Activated naive CD4-positive, alpha-beta T cell treated with anti-CD3 and anti-CD28 coated beads for 36 hours (primary cell): ENCODE data around the gene RAB11FIP3. TPM values are rescaled to one million over a fixed set of nuclear protein-coding genes. Genes with fewer than 3 reads are reported as not detected.
"Not testable (repeated sequence)": the region's sequence is repeated elsewhere in the genome, so short reads cannot be mapped to it uniquely, and the experiment has no call there.

Source experiments
- CTCF ChIA-PET: fragments of 350-600 bp; sonication (Branson Sonifier 250); formaldehyde crosslinking; loops from one replicate; lab custom pipeline; 2021; ENCODE audit warnings: antibody characterized with exemption; lab: Charles Lee
- DNase-seq: peaks from one replicate; pipeline ENCODE4 v3.0.0-alpha.2; 2020
- H3K27ac Mint-ChIP-seq: one replicate; pipeline ENCODE4 v1.8.0; 2021; ENCODE audit warnings: mild to moderate bottlenecking, mixed read lengths
- H3K27me3 Mint-ChIP-seq: one replicate; pipeline ENCODE4 v1.8.0; 2021; ENCODE audit warnings: low read depth, mixed read lengths
- H3K36me3 Mint-ChIP-seq: one replicate; pipeline ENCODE4 v1.8.0; 2021; ENCODE audit warnings: low read depth, mixed read lengths
- H3K4me1 Mint-ChIP-seq: one replicate; pipeline ENCODE4 v1.8.0; 2021; ENCODE audit warnings: low read depth, mixed read lengths
- H3K4me3 Mint-ChIP-seq: one replicate; pipeline ENCODE4 v1.8.0; 2021; ENCODE audit warnings: mild to moderate bottlenecking, moderate library complexity, mixed read lengths
- H3K9me3 Mint-ChIP-seq: one replicate; pipeline ENCODE4 v1.8.0; 2021; ENCODE audit warnings: mixed read lengths
- intact Hi-C: fragments of 100-400 bp; cut with micrococcal nuclease; formaldehyde crosslinking; loops from one replicate; pipeline ENCODE4 v1.15.1; 2023
- total RNA-seq, 2 experiments: library from RNA; stranded (reverse); gene quantifications; one replicate each; pipeline ENCODE4 v1.2.3, GENCODE V29; 2021

RAB11FIP3 gene
- total RNA-seq: 10 to 100 TPM; 15.8 to 18.2 TPM

- Mint-ChIP-seq H3K27ac (peak within 1 kb of the TSS; percentile 24), H3K36me3 (peaks cover 4% of the 10 kb centered on the region)
- intact Hi-C loops: loop anchor here (1.0 kb wide), 2 partner anchors 24 to 102 kb away; partner anchors contain the start of genes CAPN15 and DECR2
These were observed at the start of gene RAB11FIP3 for GRCh38 chr16:425082-425718. Gene RAB11FIP3 (plus strand): TSS chr16:425649. CDS start chr16:426007, 358 bp downstream.

GRCh38 chr16:375927-376816, 49.3 kb upstream of the RAB11FIP3 start:
- no peaks in the 10 kb centered on the region for H3K36me3 Mint-ChIP-seq
- H3K27me3 Mint-ChIP-seq: no peaks in the 10 kb centered on the region
- no peak overlapping the region for H3K27ac Mint-ChIP-seq
- DNase-seq: no peak
- peaks cover 15% of the 10 kb centered on the region for H3K4me1 Mint-ChIP-seq
- CTCF ChIA-PET: no interaction called here
- intact Hi-C loops: no loop called here
- no peaks in the 10 kb centered on the region for H3K9me3 Mint-ChIP-seq
- H3K4me3 Mint-ChIP-seq: no peak overlapping the region

More at GRCh38 chr16:425082-425718, at the start of gene RAB11FIP3:
- Mint-ChIP-seq H3K4me1 (peaks cover 26% of the 10 kb centered on the region), H3K4me3 (peak within 1 kb of the TSS; percentile 81), H3K9me3 (no peaks in the 10 kb centered on the region), H3K27me3 (peaks cover 2% of the 10 kb centered on the region)
- DNase-seq: peak; percentile 78
- CTCF ChIA-PET: interaction anchor here (1.2 kb wide), 1 partner anchor 11 kb away, joined by 4 read pairs; no protein-coding TSS in a partner anchor

GRCh38 chr16:376817-377418, 48.5 kb upstream of the RAB11FIP3 start:
- Mint-ChIP-seq H3K4me1 (peaks cover 14% of the 10 kb centered on the region), H3K27me3 (no peaks in the 10 kb centered on the region), H3K9me3 (no peaks in the 10 kb centered on the region), H3K4me3 (no peak overlapping the region), H3K36me3 (no peaks in the 10 kb centered on the region), H3K27ac (no peak overlapping the region)
- CTCF ChIA-PET: no interaction called here
- intact Hi-C loops: no loop called here
- no peak for DNase-seq

- no peaks in the 10 kb centered on the region for H3K27me3 Mint-ChIP-seq
- no peak for DNase-seq
- no peak overlapping the region for H3K4me3 Mint-ChIP-seq
- no peak overlapping the region for H3K27ac Mint-ChIP-seq
- H3K36me3 Mint-ChIP-seq: no peaks in the 10 kb centered on the region
- peaks cover 16% of the 10 kb centered on the region for H3K4me1 Mint-ChIP-seq
- intact Hi-C loops: no loop called here
- CTCF ChIA-PET: no interaction called here
- no peaks in the 10 kb centered on the region for H3K9me3 Mint-ChIP-seq
These were observed 48.0 kb upstream of the RAB11FIP3 start for GRCh38 chr16:377419-377951.

- CTCF ChIA-PET, H3K36me3 Mint-ChIP-seq, H3K9me3 Mint-ChIP-seq, DNase-seq, H3K27ac Mint-ChIP-seq, H3K27me3 Mint-ChIP-seq, intact Hi-C loops, H3K4me3 Mint-ChIP-seq: not testable (repeated sequence)
- H3K4me1 Mint-ChIP-seq: peaks cover 21% of the 10 kb centered on the region
These were observed 47.2 kb upstream of the RAB11FIP3 start for GRCh38 chr16:378113-378820.

- Mint-ChIP-seq H3K36me3 (no peaks in the 10 kb centered on the region), H3K27me3 (no peaks in the 10 kb centered on the region), H3K9me3 (no peaks in the 10 kb centered on the region), H3K27ac (no peak overlapping the region), H3K4me3 (peak overlapping the region; percentile 15), H3K4me1 (peaks cover 25% of the 10 kb centered on the region)
- CTCF ChIA-PET: no interaction called here
- DNase-seq: no peak
- intact Hi-C loops: no loop called here
These were observed 46.6 kb upstream of the RAB11FIP3 start for GRCh38 chr16:378821-379182.

GRCh38 chr16:379183-379960, 46.1 kb upstream of the RAB11FIP3 start:
- peaks cover 25% of the 10 kb centered on the region for H3K4me1 Mint-ChIP-seq
- no peak for DNase-seq
- H3K36me3 Mint-ChIP-seq: no peaks in the 10 kb centered on the region
- CTCF ChIA-PET: interaction anchor here (0.7 to 2.0 kb wide), 3 partner anchors 9 to 108 kb away, joined by 3 to 5 read pairs (median 4); partner anchors contain the start of gene MRPL28
- no peaks in the 10 kb centered on the region for H3K9me3 Mint-ChIP-seq
- intact Hi-C loops: no loop called here
- H3K27me3 Mint-ChIP-seq: no peaks in the 10 kb centered on the region
- peak overlapping the region; percentile 73 for H3K27ac Mint-ChIP-seq
- H3K4me3 Mint-ChIP-seq: peak overlapping the region; percentile 69

- Mint-ChIP-seq H3K27me3 (no peaks in the 10 kb centered on the region), H3K36me3 (no peaks in the 10 kb centered on the region), H3K27ac (peak overlapping the region; percentile 73), H3K4me3 (peak overlapping the region; percentile 69), H3K9me3 (no peaks in the 10 kb centered on the region), H3K4me1 (peaks cover 25% of the 10 kb centered on the region)
- CTCF ChIA-PET: interaction anchor here (0.7 to 2.0 kb wide), 3 partner anchors 9 to 108 kb away, joined by 3 to 5 read pairs (median 4); partner anchors contain the start of gene MRPL28
- intact Hi-C loops: loop anchor here (1.0 to 5.0 kb wide), 2 partner anchors 10 to 207 kb away; partner anchors contain the start of gene MRPL28
- no peak for DNase-seq
These were observed 45.3 kb upstream of the RAB11FIP3 start for GRCh38 chr16:379961-380761.

- H3K9me3 Mint-ChIP-seq: no peaks in the 10 kb centered on the region
- H3K36me3 Mint-ChIP-seq: no peaks in the 10 kb centered on the region
- no peak overlapping the region for H3K27ac Mint-ChIP-seq
- H3K27me3 Mint-ChIP-seq: no peaks in the 10 kb centered on the region
- intact Hi-C loops: loop anchor here (1.0 to 5.0 kb wide), 2 partner anchors 10 to 207 kb away; partner anchors contain the start of gene MRPL28
- H3K4me1 Mint-ChIP-seq: peaks cover 25% of the 10 kb centered on the region
- CTCF ChIA-PET: interaction anchor here (1.0 to 2.0 kb wide), 2 partner anchors 10 to 107 kb away, joined by 3 to 5 read pairs; partner anchors contain the start of gene MRPL28
- no peak for DNase-seq
- H3K4me3 Mint-ChIP-seq: peak overlapping the region; percentile 74
These were observed 44.8 kb upstream of the RAB11FIP3 start for GRCh38 chr16:380762-381011.

- H3K36me3 Mint-ChIP-seq: no peaks in the 10 kb centered on the region
- intact Hi-C loops: loop anchor here (5.0 kb wide), 1 partner anchor 206 kb away; no protein-coding TSS in a partner anchor
- CTCF ChIA-PET: interaction anchor here (2.0 kb wide), 1 partner anchor 10 kb away, joined by 5 read pairs; the partner anchor contains the start of gene MRPL28
- peak overlapping the region; percentile 74 for H3K4me3 Mint-ChIP-seq
- H3K4me1 Mint-ChIP-seq: peaks cover 25% of the 10 kb centered on the region
- DNase-seq: no peak
- H3K27me3 Mint-ChIP-seq: no peaks in the 10 kb centered on the region
- no peak overlapping the region for H3K27ac Mint-ChIP-seq
- no peaks in the 10 kb centered on the region for H3K9me3 Mint-ChIP-seq
These were observed 44.2 kb upstream of the RAB11FIP3 start for GRCh38 chr16:381012-381788.
